ENCODE results near the gene ALOX12B. TPM values are rescaled to one million over a fixed set of nuclear protein-coding genes. Genes with fewer than 3 reads are reported as not detected.

Gene ALOX12B
- total RNA-seq, 2 experiments from 2014 or later = 2.0 to 5.3 TPM

- BruUV-seq (replicated peaks) = no TSS peak
- ChIA-PET CTCF (ENCODE audit: unreplicated experiment) (interaction anchor here (1.4 kb wide), 1 partner anchor 48 kb away, joined by 3 read pairs; no protein-coding TSS in a partner anchor), POLR2A (interaction anchor here (1.0 kb wide), 1 partner anchor 67 kb away, joined by 3 read pairs; no protein-coding TSS in a partner anchor)
- no peaks in the 10 kb centered on the region for H3K9me3 ChIP-seq (ENCODE audit: low read length)
- H3K4me3 ChIP-seq (ENCODE audit: low read depth, low read length, poor library complexity, severe bottlenecking) = no peak overlapping the region
- no peak overlapping the region for H3K27ac ChIP-seq (ENCODE audit: low read depth, low read length, poor library complexity, severe bottlenecking)
- no peak overlapping the region; the same call in 1 of the 2 replicates for H3K4me2 ChIP-seq (ENCODE audit: low read length)
- no peak for DNase-seq (ENCODE audit: low spot score)
- peaks cover 27% of the 10 kb centered on the region for H3K4me1 ChIP-seq (ENCODE audit: insufficient read depth, low read length, poor library complexity, severe bottlenecking)
- no peaks in the 10 kb centered on the region for H3K9me2 ChIP-seq (ENCODE audit: insufficient read depth, low read length)
- H3K79me2 ChIP-seq (ENCODE audit: insufficient read depth, low read depth, low read length) = no peaks in the 10 kb centered on the region
- TF ChIP-seq CTCF (conservative IDR thresholded peaks at IDR 0.05; ENCODE audit: low read length) (no peak), EZH2phosphoT487 (IDR thresholded peaks at IDR 0.05; ENCODE audit: borderline replicate concordance, low read depth, low read length) (no peak)
- H3K36me3 ChIP-seq (ENCODE audit: insufficient read depth, low read length) = no peaks in the 10 kb centered on the region
- H4K20me1 ChIP-seq (ENCODE audit: insufficient read depth, low read length) = no peaks in the 10 kb centered on the region
- H2AFZ ChIP-seq (ENCODE audit: low read length) = peak overlapping the region; percentile 60
- intact Hi-C loops (cut with micrococcal nuclease; ENCODE audit: unreplicated experiment) = loop anchor here (1.0 to 5.0 kb wide), 3 partner anchors 40 to 145 kb away; no protein-coding TSS in a partner anchor
Observed at GRCh38 chr17:8056976-8057625, 30.4 kb downstream of the ALOX12B start.

GRCh38 chr17:8056232-8056975, 31.1 kb downstream of the ALOX12B start:
- no peaks in the 10 kb centered on the region for H4K20me1 ChIP-seq (ENCODE audit: insufficient read depth, low read length)
- H3K79me2 ChIP-seq (ENCODE audit: insufficient read depth, low read depth, low read length) = no peaks in the 10 kb centered on the region
- BruUV-seq (replicated peaks) = no TSS peak
- no peaks in the 10 kb centered on the region for H3K36me3 ChIP-seq (ENCODE audit: insufficient read depth, low read length)
- TF ChIP-seq EZH2phosphoT487 (IDR thresholded peaks at IDR 0.05; ENCODE audit: borderline replicate concordance, low read depth, low read length) (no peak), CTCF (conservative IDR thresholded peaks at IDR 0.05; ENCODE audit: low read length) (no peak)
- CTCF ChIA-PET (ENCODE audit: unreplicated experiment) = no interaction called here
- POLR2A ChIA-PET = interaction anchor here (0.6 to 1.0 kb wide), 4 partner anchors 18 to 195 kb away, joined by 3 read pairs; no protein-coding TSS in a partner anchor
- peak; percentile 29 for DNase-seq (ENCODE audit: low spot score)
- H3K4me2 ChIP-seq (ENCODE audit: low read length) = peak overlapping the region; percentile 35
- intact Hi-C loops (cut with micrococcal nuclease; ENCODE audit: unreplicated experiment) = loop anchor here (2.0 to 5.0 kb wide), 2 partner anchors 40 to 144 kb away; no protein-coding TSS in a partner anchor
- H3K4me1 ChIP-seq (ENCODE audit: insufficient read depth, low read length, poor library complexity, severe bottlenecking) = peaks cover 27% of the 10 kb centered on the region
- H3K9me2 ChIP-seq (ENCODE audit: insufficient read depth, low read length) = no peaks in the 10 kb centered on the region
- peak overlapping the region; percentile 43; the same call in 1 of the 2 replicates for H2AFZ ChIP-seq (ENCODE audit: low read length)
- H3K9me3 ChIP-seq (ENCODE audit: low read length) = no peaks in the 10 kb centered on the region
- H3K4me3 ChIP-seq (ENCODE audit: low read depth, low read length, poor library complexity, severe bottlenecking) = no peak overlapping the region
- no peak overlapping the region for H3K27ac ChIP-seq (ENCODE audit: low read depth, low read length, poor library complexity, severe bottlenecking)
